H1 (cell line): Measurements from ENCODE around the gene MTNR1B. TPM values are rescaled to one million over a fixed set of nuclear protein-coding genes. Genes with fewer than 3 reads are reported as not detected.

Source experiments
- BACH1 ChIP-seq: IDR thresholded peaks from 2 replicates; pipeline ENCODE4 v1.6.1; 2012; ENCODE audit warnings: low read length, improper control_type of control experiment
- CHD7 ChIP-seq: fragments of 300-600 bp; sonication (generic); IDR thresholded peaks from 2 replicates; pipeline ENCODE4 v1.7.1; 2012; ENCODE audit warnings: low read length, moderate library complexity, mild to moderate bottlenecking, inconsistent platforms; ENCODE audit not compliant: insufficient replicate concordance
- polyA plus RNA-seq, 7 experiments: library from polyadenylated mRNA; depleted of rRNA in 3 of 7; stranded (reverse) in 5 of 7; unstranded in 2 of 7; fragments of >200 nt in 5 of 7; fragments of 200-250 nt in 2 of 7; gene quantifications; 1 replicate in 5 of 7; 2 replicates in 1 of 7; 4 replicates in 1 of 7; pipeline versions ENCODE4 v1.2.1 to v1.2.3, GENCODE V29; 2011 to 2013; ENCODE audit warnings: missing spikeins in 2 of 7, mixed read lengths in 2 of 7
- total RNA-seq: library from RNA; stranded (reverse); fragmentation: NEBNext Ultra II Directional; extraction: Animal tissue kit (Norgen Biotek cat#: 25700); gene quantifications from 2 replicates; pipeline ENCODE4 v1.2.1, GENCODE V29; 2021

MTNR1B gene
- total and polyA plus RNA-seq, 2 of the 8 experiments (the other 6 are each of a cell fraction or from before 2014, with no cell fraction given) = 0.08 TPM; not detected in 1

- no peak for TF ChIP-seq CHD7
- TF ChIP-seq BACH1 = 0 out of 2 replicates have a peak, but pooled peaks have one; percentile 14
These were observed 31.3 kb downstream of the MTNR1B start (continued) for GRCh38 chr11:93000511-93001476.
